Neural crest cell (in vitro differentiated cells): Measurements from ENCODE around the gene FNDC3A. TPM values are rescaled to one million over a fixed set of nuclear protein-coding genes. Genes with fewer than 3 reads are reported as not detected.
A peak's percentile ranks its signal among the peaks of the same experiment; 100 is the strongest.

Experiments used
- DNase-seq: peaks from one replicate; pipeline ENCODE4 v3.0.0; 2021; ENCODE audit warnings: low read depth, mixed read lengths, low spot score
- H3K27ac Mint-ChIP-seq: one replicate; pipeline ENCODE4 v1.8.0; 2021; ENCODE audit warnings: mild to moderate bottlenecking, mixed read lengths; ENCODE audit not compliant: unreplicated experiment
- H3K27me3 Mint-ChIP-seq: 2 replicates; pipeline ENCODE4 v1.8.0; 2021; ENCODE audit warnings: low read depth, mild to moderate bottlenecking, mixed read lengths
- H3K36me3 Mint-ChIP-seq: 2 replicates; pipeline ENCODE4 v1.8.0; 2021; ENCODE audit warnings: low read depth, mild to moderate bottlenecking, mixed read lengths
- H3K4me1 Mint-ChIP-seq: 2 replicates; pipeline ENCODE4 v1.8.0; 2021; ENCODE audit warnings: mixed read lengths
- H3K4me3 Mint-ChIP-seq: one replicate; pipeline ENCODE4 v1.8.0; 2021; ENCODE audit warnings: mild to moderate bottlenecking, mixed read lengths
- H3K9me3 Mint-ChIP-seq: 2 replicates; pipeline ENCODE4 v1.8.0; 2021; ENCODE audit warnings: mixed read lengths
- total RNA-seq: library from RNA; stranded (reverse); gene quantifications from 2 replicates; pipeline ENCODE4 v1.2.1, GENCODE V29; 2021
- TF ChIP-seq, protein P1 (sequence below): fragments of 200-600 bp; sonication (generic); conservative IDR thresholded peaks from 2 replicates; pipeline ENCODE4 v1.5.0; 2021; ENCODE audit warnings: antibody characterized with exemption, mild to moderate bottlenecking

Gene FNDC3A
- total RNA-seq, 1 donor from 2014 or later = 57.1 TPM

DNA sequence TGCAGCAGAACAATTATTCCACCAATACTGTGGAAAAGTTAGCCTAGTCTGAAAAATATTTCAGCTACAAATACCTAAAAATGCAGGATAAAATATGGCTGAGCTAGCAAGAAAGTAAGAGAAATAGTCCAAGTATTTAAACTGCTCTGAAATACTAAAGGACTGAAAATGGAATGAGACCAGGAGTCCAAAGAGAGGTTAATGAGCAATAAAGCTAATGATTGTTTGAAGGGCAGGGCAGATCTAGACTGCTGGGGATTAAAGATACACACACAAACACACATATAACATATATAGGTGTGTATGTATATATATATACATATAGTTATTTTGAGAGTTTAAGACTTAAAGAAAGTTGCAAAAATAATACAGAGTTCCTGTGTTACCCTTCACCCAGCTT is 269.4 kb downstream of the FNDC3A start:
- DNase-seq = no peak
- TF ChIP-seq, protein P1, sequence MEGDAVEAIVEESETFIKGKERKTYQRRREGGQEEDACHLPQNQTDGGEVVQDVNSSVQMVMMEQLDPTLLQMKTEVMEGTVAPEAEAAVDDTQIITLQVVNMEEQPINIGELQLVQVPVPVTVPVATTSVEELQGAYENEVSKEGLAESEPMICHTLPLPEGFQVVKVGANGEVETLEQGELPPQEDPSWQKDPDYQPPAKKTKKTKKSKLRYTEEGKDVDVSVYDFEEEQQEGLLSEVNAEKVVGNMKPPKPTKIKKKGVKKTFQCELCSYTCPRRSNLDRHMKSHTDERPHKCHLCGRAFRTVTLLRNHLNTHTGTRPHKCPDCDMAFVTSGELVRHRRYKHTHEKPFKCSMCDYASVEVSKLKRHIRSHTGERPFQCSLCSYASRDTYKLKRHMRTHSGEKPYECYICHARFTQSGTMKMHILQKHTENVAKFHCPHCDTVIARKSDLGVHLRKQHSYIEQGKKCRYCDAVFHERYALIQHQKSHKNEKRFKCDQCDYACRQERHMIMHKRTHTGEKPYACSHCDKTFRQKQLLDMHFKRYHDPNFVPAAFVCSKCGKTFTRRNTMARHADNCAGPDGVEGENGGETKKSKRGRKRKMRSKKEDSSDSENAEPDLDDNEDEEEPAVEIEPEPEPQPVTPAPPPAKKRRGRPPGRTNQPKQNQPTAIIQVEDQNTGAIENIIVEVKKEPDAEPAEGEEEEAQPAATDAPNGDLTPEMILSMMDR = no peak
- H3K36me3 Mint-ChIP-seq = no peaks in the 10 kb centered on the region
- no peak overlapping the region for H3K27ac Mint-ChIP-seq
- peaks cover 19% of the 10 kb centered on the region for H3K27me3 Mint-ChIP-seq
- no peaks in the 10 kb centered on the region for H3K9me3 Mint-ChIP-seq
- no peak overlapping the region for H3K4me3 Mint-ChIP-seq
- peaks cover 18% of the 10 kb centered on the region for H3K4me1 Mint-ChIP-seq

DNA sequence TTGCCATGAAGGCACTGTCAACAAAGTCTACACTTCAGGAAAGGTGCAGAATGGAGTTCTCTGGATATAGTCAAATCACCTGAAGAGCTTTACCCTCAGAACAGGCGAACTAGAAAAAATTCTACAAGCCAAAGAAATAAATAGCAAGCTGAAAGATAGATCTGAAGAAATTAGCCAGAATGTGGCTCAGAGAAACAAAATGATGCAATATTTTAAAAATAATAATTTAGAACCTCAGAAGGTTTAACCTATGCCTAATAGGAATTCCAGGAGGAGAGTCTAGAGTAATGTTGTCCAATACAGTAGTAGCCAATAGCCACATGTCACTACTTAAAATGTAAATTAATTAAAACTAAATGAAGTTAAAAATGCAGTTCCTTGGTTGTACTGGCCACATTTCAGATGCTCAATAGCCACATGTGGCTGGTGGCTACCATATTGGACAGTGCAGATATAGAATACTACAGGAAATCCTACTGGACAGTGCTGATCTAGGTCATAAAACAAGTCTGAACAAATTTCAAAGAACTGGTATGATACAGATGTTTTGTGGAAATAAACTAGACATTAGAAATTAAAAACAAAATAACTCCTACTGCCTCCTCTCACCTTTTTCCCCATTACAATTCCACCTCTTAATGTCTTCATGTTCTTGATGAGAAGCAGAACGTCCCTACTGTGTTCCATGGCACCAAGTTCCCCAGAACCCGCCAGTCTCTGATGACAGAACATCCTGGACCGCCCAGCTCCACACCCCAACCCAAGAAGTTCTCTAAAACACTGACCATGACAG is 271.3 kb downstream of the FNDC3A start:
- Mint-ChIP-seq H3K4me3 (peak overlapping the region; percentile 98), H3K9me3 (no peaks in the 10 kb centered on the region), H3K27me3 (peaks cover 19% of the 10 kb centered on the region), H3K36me3 (no peaks in the 10 kb centered on the region), H3K27ac (peak overlapping the region; percentile 95), H3K4me1 (peaks cover 18% of the 10 kb centered on the region)
- no peak for DNase-seq
- TF ChIP-seq, protein P1 = no peak

DNA sequence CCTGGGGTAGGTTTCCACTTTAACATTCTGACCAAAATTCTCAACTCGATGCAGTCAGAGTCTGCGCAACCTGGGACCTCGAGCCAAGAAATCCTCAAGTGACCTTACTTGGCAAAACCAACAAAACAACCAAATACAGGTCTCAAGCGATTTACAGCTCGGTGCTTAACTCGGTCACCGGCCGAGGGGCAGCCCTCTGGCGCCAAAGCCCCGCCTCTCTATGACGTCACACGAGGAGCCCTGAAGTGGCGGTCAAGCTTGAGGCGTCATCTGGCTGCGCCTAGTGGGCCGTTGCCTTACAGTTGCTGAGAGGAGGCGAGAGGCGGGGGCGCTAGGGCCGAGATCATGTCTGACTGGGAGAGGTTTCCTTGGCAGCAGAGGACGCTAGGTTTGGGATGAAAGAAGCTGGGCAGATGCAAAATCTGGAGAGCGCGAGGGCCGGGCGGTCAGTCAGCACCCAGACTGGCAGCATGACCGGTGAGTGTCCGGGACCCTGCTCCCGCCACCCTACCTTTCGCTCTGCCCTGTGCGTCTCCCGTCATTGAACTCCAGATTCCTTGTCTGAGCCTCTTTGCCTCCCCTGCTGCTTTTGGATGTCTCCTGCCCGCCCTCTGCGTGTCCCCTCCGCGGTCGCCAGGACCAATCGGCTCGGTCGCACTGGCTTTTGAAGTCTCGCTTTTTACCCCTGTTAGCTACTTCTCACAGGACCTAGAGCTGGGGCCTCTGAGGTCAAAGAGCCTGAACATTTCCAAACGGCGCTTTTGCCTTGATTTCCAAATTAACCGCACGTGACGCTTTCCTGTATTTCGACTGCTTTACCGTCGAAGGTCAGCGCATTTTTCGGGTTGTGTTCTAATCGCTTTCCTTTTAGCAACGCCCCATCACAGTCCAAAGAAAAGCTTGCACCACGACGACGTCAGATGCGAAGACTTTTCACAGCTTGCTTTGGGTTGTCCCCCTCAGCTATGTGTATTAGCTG is 272.2 kb downstream of the FNDC3A start, which contains the start of gene CDADC1:
TSS of gene CDADC1 (plus strand) at position 283 of the 979 bp plus-strand sequence. CDS start at position 396, 113 bp downstream.
- peaks cover 18% of the 10 kb centered on the region for H3K4me1 Mint-ChIP-seq
- DNase-seq = peak; percentile 96
- H3K4me3 Mint-ChIP-seq = peak within 1 kb of the TSS; percentile 98
- TF ChIP-seq, protein P1 = no peak
- H3K36me3 Mint-ChIP-seq = no peaks in the 10 kb centered on the region
- H3K27me3 Mint-ChIP-seq = peaks cover 19% of the 10 kb centered on the region
- H3K27ac Mint-ChIP-seq = peak within 1 kb of the TSS; percentile 95
- H3K9me3 Mint-ChIP-seq = no peaks in the 10 kb centered on the region

DNA sequence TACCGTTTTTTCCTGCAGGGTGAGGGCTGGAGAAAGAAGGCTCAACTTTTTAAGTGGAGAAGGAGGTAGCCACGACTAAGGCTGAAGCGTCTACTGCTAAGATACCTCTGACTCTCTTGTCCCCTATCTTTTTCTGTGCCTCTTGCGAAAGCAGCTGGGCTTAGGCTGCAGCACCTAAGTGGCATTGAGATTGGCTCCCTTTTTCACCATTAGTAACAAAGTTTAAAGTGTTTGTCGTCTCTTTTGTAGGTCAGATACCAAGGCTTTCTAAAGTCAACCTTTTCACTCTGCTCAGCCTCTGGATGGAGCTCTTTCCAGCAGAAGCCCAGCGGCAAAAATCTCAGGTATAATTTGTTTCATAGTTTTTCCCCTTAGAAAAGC is 272.9 kb downstream of the FNDC3A start:
- Mint-ChIP-seq H3K27me3 (peaks cover 14% of the 10 kb centered on the region), H3K4me3 (peak overlapping the region; percentile 98), H3K27ac (peak overlapping the region; percentile 95), H3K36me3 (no peaks in the 10 kb centered on the region), H3K4me1 (peaks cover 18% of the 10 kb centered on the region), H3K9me3 (no peaks in the 10 kb centered on the region)
- TF ChIP-seq, protein P1 = no peak
- no peak for DNase-seq

DNA sequence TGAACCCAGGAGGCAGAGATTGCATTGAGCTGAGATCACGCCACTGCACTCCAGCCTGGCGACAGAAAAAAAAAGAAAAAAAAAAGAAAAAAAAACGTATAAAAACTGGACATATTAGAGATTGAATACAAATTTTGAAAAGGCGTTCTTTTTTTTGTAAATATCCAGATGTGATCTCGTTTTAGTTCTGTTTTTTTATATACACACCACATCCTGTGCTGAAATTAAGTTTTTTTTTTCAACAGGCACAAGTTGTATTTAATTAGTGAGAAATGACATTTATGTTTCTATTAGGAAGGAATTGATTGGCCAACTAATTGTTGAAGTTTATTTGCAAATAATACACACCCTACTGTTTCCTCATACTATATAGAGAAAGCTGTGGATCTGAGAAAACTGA is 275.6 kb downstream of the FNDC3A start:
- DNase-seq = no peak
- TF ChIP-seq, protein P1 = no peak
- Mint-ChIP-seq H3K36me3 (peaks cover 2% of the 10 kb centered on the region), H3K4me3 (no peak overlapping the region), H3K9me3 (no peaks in the 10 kb centered on the region), H3K4me1 (peaks cover 18% of the 10 kb centered on the region), H3K27ac (no peak overlapping the region), H3K27me3 (no peaks in the 10 kb centered on the region)
